ENCODE measurements around the gene SLC25A13. TPM values are rescaled to one million over a fixed set of nuclear protein-coding genes. Genes with fewer than 3 reads are reported as not detected.
"Not testable (repeated sequence)": the region's sequence is repeated elsewhere in the genome, so short reads cannot be mapped to it uniquely, and the experiment has no call there.

SLC25A13 gene
- total and polyA plus RNA-seq, 2 of the 8 experiments (the other 6 are each of a cell fraction or from before 2014, with no cell fraction given): 30.8 to 85.4 TPM

GRCh38 chr7:96365916-96366315 is 44.0 kb upstream of the SLC25A13 start:
- 81% methylated on average over 2 of the region's 2 CpGs; no CpG with 5 or more reads in 1 of the 2 experiments for WGBS, 2 experiments (ENCODE audit: extremely low coverage in 1 of 2, insufficient coverage in 1 of 2, insufficient read length in 1 of 2, insufficient replicate concordance in 2 of 2, low coverage in 1 of 2, low lambda C conversion rate in 2 of 2, missing lambda C conversion rate in 1 of 2)
- H3K36me3 ChIP-seq (ENCODE audit: control insufficient read depth in 2 of 4, insufficient read depth in 4 of 4, low read length in 3 of 4); H2AFZ ChIP-seq (ENCODE audit: low read length); H3K4me3 ChIP-seq (ENCODE audit: extremely low read depth in 1 of 4, insufficient read depth in 2 of 4, low read depth in 3 of 4, low read length in 4 of 4); H3K9ac ChIP-seq (replicated peaks in 1 of 4; ENCODE audit: extremely low read depth in 1 of 4, low read depth in 3 of 4, low read length in 3 of 4); H3K4ac ChIP-seq (replicated peaks; ENCODE audit: insufficient read length, low read depth, low read length); H4K8ac ChIP-seq (ENCODE audit: extremely low read depth, insufficient read depth, low read length); H4K91ac ChIP-seq (replicated peaks; ENCODE audit: insufficient read length, low read length); DNase-seq (ENCODE audit: low read depth in 1 of 2, low spot score in 2 of 2); H3K18ac ChIP-seq (ENCODE audit: extremely low read depth, low read length); H2BK12ac ChIP-seq (ENCODE audit: low read depth, low read length); H3K23me2 ChIP-seq (ENCODE audit: low read depth, low read length); H3K27ac ChIP-seq (ENCODE audit: low read depth, low read length); H2BK120ac ChIP-seq (replicated peaks; ENCODE audit: low read depth, low read length); H3K56ac ChIP-seq (replicated peaks; ENCODE audit: insufficient read length, low read depth, low read length); H3K4me2 ChIP-seq (ENCODE audit: insufficient read depth in 1 of 2, low read depth in 2 of 2, low read length in 2 of 2); H4K20me1 ChIP-seq (replicated peaks in 1 of 2; ENCODE audit: control insufficient read depth in 1 of 2, insufficient read depth in 2 of 2, low read length in 2 of 2); POLR2A ChIA-PET (ENCODE audit: partially characterized antibody); H2BK5ac ChIP-seq (ENCODE audit: low read depth, low read length); H3K23ac ChIP-seq (ENCODE audit: insufficient read length); H3K79me2 ChIP-seq (ENCODE audit: control insufficient read depth in 1 of 2, insufficient read depth in 2 of 2, low read length in 2 of 2); H3K4me1 ChIP-seq (replicated peaks in 1 of 4; ENCODE audit: control insufficient read depth in 3 of 4, insufficient read depth in 4 of 4, low read length in 3 of 4); H3K79me1 ChIP-seq (ENCODE audit: low read depth, low read length); H2BK15ac ChIP-seq (ENCODE audit: low read length); H3K27me3 ChIP-seq (replicated peaks in 1 of 4; ENCODE audit: control insufficient read depth in 3 of 4, extremely low read depth in 1 of 4, insufficient read depth in 3 of 4, low read length in 3 of 4); H4K5ac ChIP-seq (ENCODE audit: insufficient read length, low read depth, low read length); H3K14ac ChIP-seq (ENCODE audit: insufficient read length); H3K9me3 ChIP-seq (ENCODE audit: insufficient read depth in 2 of 2, low read depth in 1 of 2, low read length in 1 of 2); H2AK5ac ChIP-seq (ENCODE audit: low read depth, low read length); FAIRE-seq; H2BK20ac ChIP-seq (ENCODE audit: low read length): not testable (repeated sequence)
- CTCF ChIA-PET (ENCODE audit: partially characterized antibody): interaction anchor here (1.1 to 1.4 kb wide), 2 partner anchors 12 to 290 kb away, joined by 3 read pairs; no protein-coding TSS in a partner anchor

All from H1 (cell line).